ENCODE measurements around the gene SORL1.

SORL1 gene

GRCh38 chr11:121654843-121655536, 202.9 kb downstream of the SORL1 start:
- peak overlapping the region; percentile 99 for H2AFZ ChIP-seq (ENCODE audit: low read depth)
- H3K9ac ChIP-seq, result peak overlapping the region; percentile 94; the same call in 1 of the 2 replicates
- no peak; the same call in 1 of the 2 replicates for TF ChIP-seq CTCF (conservative IDR thresholded peaks at IDR 0.05; ENCODE audit: low read depth, low read length)
- H3K27ac ChIP-seq, result no peak overlapping the region
- H3K36me3 ChIP-seq (ENCODE audit: insufficient read depth), result no peaks in the 10 kb centered on the region
- H3K79me2 ChIP-seq (ENCODE audit: insufficient read depth, low read depth), result no peaks in the 10 kb centered on the region
- peaks cover 5% of the 10 kb centered on the region for H3K4me1 ChIP-seq (ENCODE audit: low read depth, poor library complexity, severe bottlenecking)
- no peak overlapping the region for H3K4me3 ChIP-seq (IDR thresholded peaks at IDR 0.05; ENCODE audit: insufficient read depth, low read depth, low read length)
- H3K27me3 ChIP-seq (ENCODE audit: insufficient read depth, low read depth), result no peaks in the 10 kb centered on the region
- no peaks in the 10 kb centered on the region for H4K20me1 ChIP-seq (ENCODE audit: insufficient read depth)
- H3K4me2 ChIP-seq, result peak overlapping the region; percentile 83

- peak; percentile 65 for TF ChIP-seq CTCF (conservative IDR thresholded peaks at IDR 0.05; ENCODE audit: low read depth, low read length)
- H3K4me1 ChIP-seq (ENCODE audit: low read depth, poor library complexity, severe bottlenecking), result peaks cover 5% of the 10 kb centered on the region
- no peaks in the 10 kb centered on the region for H4K20me1 ChIP-seq (ENCODE audit: insufficient read depth)
- H3K27ac ChIP-seq, result peak overlapping the region; percentile 83
- H3K36me3 ChIP-seq (ENCODE audit: insufficient read depth), result no peaks in the 10 kb centered on the region
- no peaks in the 10 kb centered on the region for H3K27me3 ChIP-seq (ENCODE audit: insufficient read depth, low read depth)
- H2AFZ ChIP-seq (ENCODE audit: low read depth), result peak overlapping the region; percentile 99
- H3K9ac ChIP-seq, result peak overlapping the region; percentile 94
- no peak overlapping the region for H3K4me3 ChIP-seq (IDR thresholded peaks at IDR 0.05; ENCODE audit: insufficient read depth, low read depth, low read length)
- H3K4me2 ChIP-seq, result peak overlapping the region; percentile 83
- H3K79me2 ChIP-seq (ENCODE audit: insufficient read depth, low read depth), result no peaks in the 10 kb centered on the region
Measured at GRCh38 chr11:121655537-121656327, 203.6 kb downstream of the SORL1 start.

- H3K36me3 ChIP-seq (ENCODE audit: insufficient read depth), result no peaks in the 10 kb centered on the region
- no peaks in the 10 kb centered on the region for H3K79me2 ChIP-seq (ENCODE audit: insufficient read depth, low read depth)
- no peak; the same call in 1 of the 2 replicates for TF ChIP-seq CTCF (conservative IDR thresholded peaks at IDR 0.05; ENCODE audit: low read depth, low read length)
- H3K9ac ChIP-seq, result peak overlapping the region; percentile 94; the same call in 1 of the 2 replicates
- peak overlapping the region; percentile 99 for H2AFZ ChIP-seq (ENCODE audit: low read depth)
- 0 out of 2 replicates have a peak overlapping the region, but pooled peaks have one; percentile 83 for H3K27ac ChIP-seq
- H4K20me1 ChIP-seq (ENCODE audit: insufficient read depth), result no peaks in the 10 kb centered on the region
- H3K4me1 ChIP-seq (ENCODE audit: low read depth, poor library complexity, severe bottlenecking), result peaks cover 5% of the 10 kb centered on the region
- H3K4me3 ChIP-seq (IDR thresholded peaks at IDR 0.05; ENCODE audit: insufficient read depth, low read depth, low read length), result no peak overlapping the region
- H3K27me3 ChIP-seq (ENCODE audit: insufficient read depth, low read depth), result no peaks in the 10 kb centered on the region
- peak overlapping the region; percentile 83; the same call in 1 of the 2 replicates for H3K4me2 ChIP-seq
Measured at GRCh38 chr11:121656328-121657090, 204.4 kb downstream of the SORL1 start.

- H2AFZ ChIP-seq (ENCODE audit: low read depth), result no peak overlapping the region
- peaks cover 5% of the 10 kb centered on the region for H3K4me1 ChIP-seq (ENCODE audit: low read depth, poor library complexity, severe bottlenecking)
- no peaks in the 10 kb centered on the region for H3K79me2 ChIP-seq (ENCODE audit: insufficient read depth, low read depth)
- no peak overlapping the region for H3K4me3 ChIP-seq (IDR thresholded peaks at IDR 0.05; ENCODE audit: insufficient read depth, low read depth, low read length)
- no peak overlapping the region for H3K9ac ChIP-seq
- no peak overlapping the region for H3K27ac ChIP-seq
- no peak overlapping the region for H3K4me2 ChIP-seq
- H4K20me1 ChIP-seq (ENCODE audit: insufficient read depth), result no peaks in the 10 kb centered on the region
- no peak for TF ChIP-seq CTCF (conservative IDR thresholded peaks at IDR 0.05; ENCODE audit: low read depth, low read length)
- H3K27me3 ChIP-seq (ENCODE audit: insufficient read depth, low read depth), result no peaks in the 10 kb centered on the region
- H3K36me3 ChIP-seq (ENCODE audit: insufficient read depth), result no peaks in the 10 kb centered on the region
Measured at GRCh38 chr11:121657146-121657545, 205.0 kb downstream of the SORL1 start.
